GM21447 (cell line): Measurements from ENCODE around the gene SQOR.
"Not testable (repeated sequence)": the region's sequence is repeated elsewhere in the genome, so short reads cannot be mapped to it uniquely, and the experiment has no call there.

Source experiments
- ATAC-seq: cut with Tn5 transposase; IDR thresholded peaks from one replicate; pipeline ENCODE4 v1.9.1; 2021; ENCODE audit not compliant: unreplicated experiment

The SQOR gene

GRCh38 chr15:45630917-45631691, 3.7 kb upstream of the SQOR start:
- no peak for ATAC-seq

- ATAC-seq = no peak
These were observed 3.1 kb upstream of the SQOR start for GRCh38 chr15:45631776-45632175.

GRCh38 chr15:45635191-45635638, 386 bp downstream of the SQOR start:
- ATAC-seq = peak; percentile 51

GRCh38 chr15:45635763-45636292, 999 bp downstream of the SQOR start:
- ATAC-seq = no peak

- no peak for ATAC-seq
These were observed 2.3 kb downstream of the SQOR start for GRCh38 chr15:45637141-45637540.

GRCh38 chr15:45637552-45638033, 2.8 kb downstream of the SQOR start:
- ATAC-seq = peak; percentile 44

GRCh38 chr15:45640616-45641015, 5.8 kb downstream of the SQOR start:
- no peak for ATAC-seq

- no peak for ATAC-seq
These were observed 6.5 kb downstream of the SQOR start for GRCh38 chr15:45641374-45641781.

GRCh38 chr15:45641999-45642932, 7.4 kb downstream of the SQOR start:
- ATAC-seq = no peak

- ATAC-seq = no peak
These were observed 9.6 kb downstream of the SQOR start for GRCh38 chr15:45644437-45644836.

- ATAC-seq = no peak
These were observed 10.5 kb downstream of the SQOR start for GRCh38 chr15:45645026-45645980.

GRCh38 chr15:45646220-45646619, 11.4 kb downstream of the SQOR start:
- no peak for ATAC-seq

- no peak for ATAC-seq
These were observed 13.0 kb downstream of the SQOR start for GRCh38 chr15:45647828-45648227.

GRCh38 chr15:45648521-45649200, 13.8 kb downstream of the SQOR start:
- no peak for ATAC-seq

GRCh38 chr15:45650007-45650406, 15.2 kb downstream of the SQOR start:
- ATAC-seq = not testable (repeated sequence)

- no peak for ATAC-seq
These were observed 16.2 kb downstream of the SQOR start for GRCh38 chr15:45650889-45651525.

GRCh38 chr15:45653702-45654424, 19.0 kb downstream of the SQOR start:
- ATAC-seq = no peak

GRCh38 chr15:45654749-45655148, 19.9 kb downstream of the SQOR start:
- ATAC-seq = no peak

GRCh38 chr15:45657254-45657653, 22.4 kb downstream of the SQOR start:
- ATAC-seq = no peak
